PC-9 (cell line): ENCODE results near the gene RXRB. TPM values are rescaled to one million over a fixed set of nuclear protein-coding genes. Genes with fewer than 3 reads are reported as not detected.

Source experiments
- BruUV-seq: library from RNA; stranded (reverse); fragments of 400-500 nt; replicated peaks from 2 replicates; lab custom pipeline; 2021; lab: Mats Ljungman, UMichigan
- CTCF ChIA-PET: fragments of 300-600 bp; sonication (Branson Sonifier 250); formaldehyde crosslinking; loops from one replicate; lab custom pipeline; 2022; ENCODE audit warnings: antibody characterized with exemption; lab: Charles Lee
- POLR2A ChIA-PET: fragments of 300-600 bp; sonication (Branson Sonifier 250); formaldehyde crosslinking; loops from one replicate; lab custom pipeline; 2022; ENCODE audit warnings: antibody characterized with exemption; ENCODE audit not compliant: unreplicated experiment; lab: Charles Lee
- DNase-seq, 2 experiments: peaks; one replicate each; pipeline versions ENCODE4 v3.0.0 to v3.0.0-alpha.2; 2015 to 2022; ENCODE audit warnings: mixed read lengths in 1 of 2
- H2AFZ ChIP-seq: fragments of 200-600 bp; sonication (generic); 2 replicates; pipeline ENCODE4 v1.8.1; 2017; ENCODE audit warnings: antibody characterized with exemption
- H3F3A ChIP-seq: fragments of 200-600 bp; sonication (generic); 2 replicates; pipeline ENCODE4 v1.8.1; 2017; ENCODE audit warnings: antibody characterized with exemption, mild to moderate bottlenecking, low read depth; ENCODE audit not compliant: insufficient read depth
- H3K27ac ChIP-seq: fragments of 200-600 bp; sonication (generic); 2 replicates; pipeline ENCODE4 v1.6.1; 2016; ENCODE audit warnings: mixed run types
- H3K27me3 ChIP-seq: fragments of 200-600 bp; sonication (generic); 2 replicates; pipeline ENCODE4 v1.6.1; 2016; ENCODE audit warnings: low read depth, mixed run types; ENCODE audit not compliant: insufficient read depth
- H3K36me3 ChIP-seq: fragments of 200-600 bp; sonication (generic); 2 replicates; pipeline ENCODE4 v1.6.1; 2016; ENCODE audit warnings: low read depth, mixed run types
- H3K4me1 ChIP-seq: fragments of 200-600 bp; sonication (generic); replicated peaks from 2 replicates; pipeline ENCODE4 v1.6.1; 2016; ENCODE audit warnings: mixed run types; ENCODE audit not compliant: insufficient read depth
- H3K4me2 ChIP-seq: fragments of 200-600 bp; sonication (generic); 2 replicates; pipeline ENCODE4 v1.6.1; 2017; ENCODE audit warnings: mixed run types
- H3K4me3 ChIP-seq: fragments of 200-600 bp; sonication (generic); 2 replicates; pipeline ENCODE4 v1.6.1; 2016; ENCODE audit warnings: mixed run types
- H3K79me2 ChIP-seq: fragments of 200-600 bp; sonication (generic); 2 replicates; pipeline ENCODE4 v1.6.1; 2017; ENCODE audit warnings: low read depth, mixed run types
- H3K9me2 ChIP-seq: fragments of 200-600 bp; sonication (generic); 2 replicates; pipeline ENCODE4 v1.8.1; 2017; ENCODE audit warnings: mild to moderate bottlenecking; ENCODE audit not compliant: insufficient read depth
- H3K9me3 ChIP-seq: fragments of 200-600 bp; sonication (generic); 2 replicates; pipeline ENCODE4 v1.8.1; 2016; ENCODE audit warnings: low read depth; ENCODE audit not compliant: insufficient read depth
- H4K20me1 ChIP-seq: fragments of 200-600 bp; sonication (generic); 2 replicates; pipeline ENCODE4 v1.8.1; 2017; ENCODE audit not compliant: insufficient read depth
- CTCF ChIP-seq: fragments of 200-600 bp; sonication (generic); conservative IDR thresholded peaks from 2 replicates; pipeline ENCODE4 v1.6.1; 2017; ENCODE audit warnings: mixed run types, antibody characterized with exemption, mild to moderate bottlenecking, moderate library complexity
- EZH2 ChIP-seq: fragments of 200-600 bp; sonication (generic); IDR thresholded peaks from 2 replicates; pipeline ENCODE4 v1.8.0; 2017; ENCODE audit warnings: antibody characterized with exemption, low read depth
- intact Hi-C: fragments of 100-400 bp; cut with micrococcal nuclease; formaldehyde crosslinking; loops from one replicate; pipeline ENCODE4 v1.10.0; 2022; ENCODE audit not compliant: unreplicated experiment
- total RNA-seq: library from RNA; stranded (reverse); gene quantifications from 2 replicates; pipeline ENCODE4 v1.2.3, GENCODE V29; 2021

The RXRB gene
- total RNA-seq, 1 experiment from 2014 or later = 49.8 TPM

GRCh38 chr6:33197431-33198048 lies 2.9 kb downstream of the RXRB start:
- Histone ChIP-seq H3K4me3 (no peak overlapping the region), H4K20me1 (peaks cover 17% of the 10 kb centered on the region), H3K36me3 (peaks cover 20% of the 10 kb centered on the region), H3F3A (peaks cover 16% of the 10 kb centered on the region; the same call in 1 of the 2 replicates), H2AFZ (no peak overlapping the region), H3K27ac (no peak overlapping the region), H3K4me1 (peaks cover 17% of the 10 kb centered on the region), H3K9me3 (no peaks in the 10 kb centered on the region), H3K4me2 (no peak overlapping the region), H3K27me3 (no peaks in the 10 kb centered on the region), H3K9me2 (no peaks in the 10 kb centered on the region), H3K79me2 (peaks cover 47% of the 10 kb centered on the region)
- ChIA-PET CTCF (interaction anchor here (0.6 kb wide), 1 partner anchor 1519 kb away, joined by 4 read pairs; no protein-coding TSS in a partner anchor), POLR2A (no interaction called here)
- no peak for DNase-seq
- no TSS peak for BruUV-seq
- intact Hi-C loops = no loop called here
- TF ChIP-seq EZH2 (no peak), CTCF (peak; percentile 69)

GRCh38 chr6:33195304-33196165 lies 4.9 kb downstream of the RXRB start:
- BruUV-seq = no TSS peak
- CTCF ChIA-PET = no interaction called here
- intact Hi-C loops = no loop called here

More at GRCh38 chr6:33195304-33196165, 4.9 kb downstream of the RXRB start:
- Histone ChIP-seq H3K27me3 (no peaks in the 10 kb centered on the region), H2AFZ (no peak overlapping the region), H3K36me3 (peaks cover 12% of the 10 kb centered on the region; the same call in 1 of the 2 replicates), H3K79me2 (peaks cover 30% of the 10 kb centered on the region), H3K4me1 (peaks cover 7% of the 10 kb centered on the region; the same call in 1 of the 2 replicates), H3K4me2 (no peak overlapping the region), H3F3A (peaks cover 16% of the 10 kb centered on the region; the same call in 1 of the 2 replicates), H3K27ac (no peak overlapping the region), H3K9me2 (no peaks in the 10 kb centered on the region), H3K4me3 (no peak overlapping the region), H4K20me1 (peaks cover 11% of the 10 kb centered on the region), H3K9me3 (no peaks in the 10 kb centered on the region)
- no peak for DNase-seq
- no peak for TF ChIP-seq EZH2
- TF ChIP-seq CTCF = no peak
- POLR2A ChIA-PET = no interaction called here
